ENCODE results near the gene SLC35A1.

DNA sequence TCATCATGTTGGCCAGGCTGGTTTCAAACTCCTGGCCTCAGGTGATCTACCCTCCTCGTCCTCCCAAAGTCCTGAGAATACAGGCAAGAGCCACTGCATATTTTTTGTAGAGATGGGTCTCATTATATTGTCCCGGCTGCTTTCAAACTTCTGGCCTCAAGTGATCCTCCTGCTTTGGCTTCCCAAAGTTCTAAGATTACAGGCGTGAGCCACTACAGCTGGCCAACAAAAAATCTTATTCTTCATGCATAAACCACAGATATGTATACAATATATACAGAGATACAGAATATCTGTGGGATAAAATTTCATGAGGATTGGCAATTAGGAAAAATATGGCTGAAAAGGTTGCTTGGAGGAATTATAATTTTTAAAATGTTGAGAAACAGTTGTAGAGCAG lies 49.9 kb downstream of the SLC35A1 start:
- TF ChIP-seq POLR2AphosphoS5 (IDR thresholded peaks at IDR 0.05; ENCODE audit: low read depth, low read length), result no peak
- no peak for TF ChIP-seq FOXP2 (optimal IDR thresholded peaks at IDR 0.05; ENCODE audit: borderline replicate concordance, extremely low read depth, extremely low read length, insufficient read depth)

All from PFSK-1 (cell line).